PC-9 (cell line): ENCODE results near the gene CCNY.

ENCODE experiments used
- EZH2 ChIP-seq: fragments of 200-600 bp; sonication (generic); IDR thresholded peaks from 2 replicates; pipeline ENCODE4 v1.8.0; 2017; ENCODE audit warnings: antibody characterized with exemption, low read depth
- TF ChIP-seq, protein P1 (sequence below): fragments of 200-600 bp; sonication (generic); conservative IDR thresholded peaks from 2 replicates; pipeline ENCODE4 v1.6.1; 2017; ENCODE audit warnings: mixed run types, antibody characterized with exemption, mild to moderate bottlenecking, moderate library complexity

DNA sequence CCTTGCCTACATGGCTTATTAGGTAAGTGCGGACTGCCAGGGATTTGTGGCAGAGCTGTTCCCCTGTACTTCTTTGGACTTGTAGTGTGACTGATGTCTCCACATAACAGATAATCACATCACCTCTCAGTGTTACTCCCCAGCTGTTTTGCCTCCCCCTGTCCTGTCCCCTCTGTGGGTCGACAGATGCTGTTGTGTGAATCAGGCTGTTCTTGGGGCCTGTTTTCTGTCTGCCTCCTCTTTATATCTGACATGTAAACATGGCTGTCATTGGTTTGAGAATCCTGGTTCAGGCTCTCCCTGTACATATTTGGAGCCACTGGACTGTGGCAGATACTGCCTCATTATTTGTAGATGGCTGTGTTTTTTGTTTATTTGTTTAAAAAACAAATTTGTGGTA, 22.7 kb downstream of the CCNY start:
- TF ChIP-seq, protein P1, sequence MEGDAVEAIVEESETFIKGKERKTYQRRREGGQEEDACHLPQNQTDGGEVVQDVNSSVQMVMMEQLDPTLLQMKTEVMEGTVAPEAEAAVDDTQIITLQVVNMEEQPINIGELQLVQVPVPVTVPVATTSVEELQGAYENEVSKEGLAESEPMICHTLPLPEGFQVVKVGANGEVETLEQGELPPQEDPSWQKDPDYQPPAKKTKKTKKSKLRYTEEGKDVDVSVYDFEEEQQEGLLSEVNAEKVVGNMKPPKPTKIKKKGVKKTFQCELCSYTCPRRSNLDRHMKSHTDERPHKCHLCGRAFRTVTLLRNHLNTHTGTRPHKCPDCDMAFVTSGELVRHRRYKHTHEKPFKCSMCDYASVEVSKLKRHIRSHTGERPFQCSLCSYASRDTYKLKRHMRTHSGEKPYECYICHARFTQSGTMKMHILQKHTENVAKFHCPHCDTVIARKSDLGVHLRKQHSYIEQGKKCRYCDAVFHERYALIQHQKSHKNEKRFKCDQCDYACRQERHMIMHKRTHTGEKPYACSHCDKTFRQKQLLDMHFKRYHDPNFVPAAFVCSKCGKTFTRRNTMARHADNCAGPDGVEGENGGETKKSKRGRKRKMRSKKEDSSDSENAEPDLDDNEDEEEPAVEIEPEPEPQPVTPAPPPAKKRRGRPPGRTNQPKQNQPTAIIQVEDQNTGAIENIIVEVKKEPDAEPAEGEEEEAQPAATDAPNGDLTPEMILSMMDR = no peak
- no peak for TF ChIP-seq EZH2
